ENCODE data around the gene MEA1. TPM values are rescaled to one million over a fixed set of nuclear protein-coding genes. Genes with fewer than 3 reads are reported as not detected.

The MEA1 gene
- total and polyA plus RNA-seq, 9 donors: 48.2 to 95.1 (median 63.2) TPM

DNA sequence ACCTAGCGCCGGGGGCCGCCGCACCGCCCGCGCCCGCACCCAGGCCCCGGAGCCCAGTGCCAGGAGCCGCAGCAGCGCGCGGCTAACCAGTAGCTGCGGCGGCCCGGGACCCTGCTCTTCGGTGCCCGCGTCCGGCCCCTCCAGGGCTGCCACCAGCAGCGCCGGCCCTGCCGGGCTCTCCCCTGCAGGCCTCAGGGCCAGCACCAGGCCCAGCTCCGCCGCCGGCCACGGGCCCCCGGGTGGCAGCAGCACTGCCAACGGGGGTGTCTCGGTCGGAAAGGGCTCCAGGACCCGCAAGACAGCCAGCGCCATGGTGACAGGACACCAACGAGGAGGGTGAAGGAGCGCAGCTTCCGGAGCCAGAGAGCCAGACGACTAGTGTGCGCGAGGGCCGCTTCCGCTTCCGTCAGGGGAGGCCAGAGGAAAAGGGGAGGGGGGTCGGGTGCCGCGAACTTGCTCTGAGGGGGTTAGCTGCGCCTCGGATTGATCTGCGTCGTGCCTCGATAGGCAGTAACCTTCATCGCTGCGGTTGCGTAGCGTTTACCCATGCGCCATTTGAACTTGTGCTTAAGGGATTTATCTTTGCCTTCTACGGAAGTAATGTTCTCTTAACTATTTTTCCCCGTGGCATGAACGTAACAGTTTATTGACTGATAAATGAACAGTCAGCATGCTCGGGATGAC, 34.8 kb downstream of the MEA1 start, which contains the start of gene PEX6:
Gene PEX6, minus strand, starts transcription at position 343 of the 684 bp plus-strand sequence. Its CDS starts 31 bp downstream, at position 312.
- Histone ChIP-seq H3K4me1 (ENCODE audit: insufficient read depth) (peaks cover 16% of the 10 kb centered on the region), H3K9me3 (no peaks in the 10 kb centered on the region), H3K4me3 (peak within 1 kb of the TSS; percentile 88), H3K27me3 (no peaks in the 10 kb centered on the region), H3K36me3 (no peaks in the 10 kb centered on the region), H3K27ac (peak within 1 kb of the TSS; percentile 56 to 78)
- 0 to 1% (median 1%) methylated on average over 20 to 59 of the region's 59 CpGs for WGBS, 3 donors
- peak; percentile 81 to 88 (median 85) for DNase-seq
- TF ChIP-seq, protein P1, sequence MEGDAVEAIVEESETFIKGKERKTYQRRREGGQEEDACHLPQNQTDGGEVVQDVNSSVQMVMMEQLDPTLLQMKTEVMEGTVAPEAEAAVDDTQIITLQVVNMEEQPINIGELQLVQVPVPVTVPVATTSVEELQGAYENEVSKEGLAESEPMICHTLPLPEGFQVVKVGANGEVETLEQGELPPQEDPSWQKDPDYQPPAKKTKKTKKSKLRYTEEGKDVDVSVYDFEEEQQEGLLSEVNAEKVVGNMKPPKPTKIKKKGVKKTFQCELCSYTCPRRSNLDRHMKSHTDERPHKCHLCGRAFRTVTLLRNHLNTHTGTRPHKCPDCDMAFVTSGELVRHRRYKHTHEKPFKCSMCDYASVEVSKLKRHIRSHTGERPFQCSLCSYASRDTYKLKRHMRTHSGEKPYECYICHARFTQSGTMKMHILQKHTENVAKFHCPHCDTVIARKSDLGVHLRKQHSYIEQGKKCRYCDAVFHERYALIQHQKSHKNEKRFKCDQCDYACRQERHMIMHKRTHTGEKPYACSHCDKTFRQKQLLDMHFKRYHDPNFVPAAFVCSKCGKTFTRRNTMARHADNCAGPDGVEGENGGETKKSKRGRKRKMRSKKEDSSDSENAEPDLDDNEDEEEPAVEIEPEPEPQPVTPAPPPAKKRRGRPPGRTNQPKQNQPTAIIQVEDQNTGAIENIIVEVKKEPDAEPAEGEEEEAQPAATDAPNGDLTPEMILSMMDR (IDR thresholded peaks at IDR 0.05): no peak
- peak; percentile 60 for TF ChIP-seq POLR2A (IDR thresholded peaks at IDR 0.05)
- intact Hi-C loops (cut with DNase I): no loop called here

DNA sequence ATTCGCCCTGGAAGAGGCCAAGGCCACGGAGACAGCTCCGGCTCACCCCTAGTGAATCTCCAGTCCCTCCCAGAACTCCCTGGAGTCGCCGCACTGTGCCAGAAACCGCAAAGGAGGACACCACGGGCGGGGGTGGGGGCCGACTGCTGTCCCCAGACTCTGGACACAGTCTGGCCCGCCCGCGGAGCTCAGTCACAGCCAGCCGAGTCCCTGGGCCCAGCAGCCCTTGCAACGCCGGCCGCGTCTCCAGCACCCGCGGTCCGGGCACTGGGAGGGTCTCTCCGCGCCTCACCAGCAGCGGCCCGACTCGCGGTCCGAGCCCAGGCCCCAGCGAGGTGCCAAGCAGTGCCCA, 35.3 kb downstream of the MEA1 start:
- Histone ChIP-seq H3K27me3 (no peaks in the 10 kb centered on the region), H3K4me3 (peak overlapping the region; percentile 88), H3K36me3 (no peaks in the 10 kb centered on the region), H3K4me1 (ENCODE audit: insufficient read depth) (peaks cover 12% of the 10 kb centered on the region), H3K27ac (peak overlapping the region; percentile 56 to 78), H3K9me3 (no peaks in the 10 kb centered on the region)
- WGBS, 3 donors: 0% methylated on average over 13 to 28 of the region's 28 CpGs
- TF ChIP-seq EP300 (IDR thresholded peaks at IDR 0.05) (no peak), POLR2A (IDR thresholded peaks at IDR 0.05) (no peak)
- TF ChIP-seq, protein P1 (IDR thresholded peaks at IDR 0.05): no peak
- peak in 4 of 5 donors; percentile 31 to 56 (median 44) for DNase-seq
- intact Hi-C loops (cut with DNase I): no loop called here

DNA sequence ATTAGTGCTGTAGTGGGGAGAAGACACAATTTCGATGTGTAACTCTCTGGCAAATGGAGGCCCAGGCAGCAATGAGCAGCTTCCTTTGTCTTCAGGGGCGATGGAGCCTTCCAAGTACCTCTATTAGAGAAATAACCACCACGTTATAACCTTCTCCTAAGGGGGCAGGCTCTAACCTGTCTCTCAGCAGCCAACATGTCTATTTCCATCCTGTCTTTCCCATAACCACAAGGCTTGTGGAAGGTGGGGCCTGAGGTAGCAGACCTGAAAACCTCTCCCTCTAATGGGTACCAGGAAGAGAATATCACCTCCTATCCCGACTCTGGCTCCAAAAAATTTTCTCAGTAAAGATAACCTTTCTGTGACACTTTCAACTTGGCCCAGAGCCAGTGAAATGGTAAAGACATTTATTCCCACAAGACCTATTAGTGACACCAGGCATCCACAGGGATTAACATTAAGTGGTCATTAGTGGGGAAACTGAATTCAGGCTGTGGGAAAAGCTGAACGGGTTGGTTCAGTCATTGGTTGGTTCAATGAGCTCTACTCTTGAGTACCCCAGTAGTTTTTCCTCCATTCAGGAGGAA, 38.7 kb downstream of the MEA1 start:
- no peak overlapping the region for H3K27ac ChIP-seq
- no peak for DNase-seq
- H3K36me3 ChIP-seq: no peaks in the 10 kb centered on the region
- H3K27me3 ChIP-seq: no peaks in the 10 kb centered on the region
- no peak overlapping the region for H3K4me3 ChIP-seq
- peaks cover 9% of the 10 kb centered on the region for H3K4me1 ChIP-seq (ENCODE audit: insufficient read depth)
- TF ChIP-seq POLR2A (IDR thresholded peaks at IDR 0.05) (no peak), EP300 (IDR thresholded peaks at IDR 0.05) (no peak)
- TF ChIP-seq, protein P1 (IDR thresholded peaks at IDR 0.05): no peak
- no peaks in the 10 kb centered on the region for H3K9me3 ChIP-seq
- intact Hi-C loops (cut with DNase I): no loop called here
- 81 to 85% (median 82%) methylated on average over 5 of the region's 5 CpGs for WGBS, 3 donors

DNA sequence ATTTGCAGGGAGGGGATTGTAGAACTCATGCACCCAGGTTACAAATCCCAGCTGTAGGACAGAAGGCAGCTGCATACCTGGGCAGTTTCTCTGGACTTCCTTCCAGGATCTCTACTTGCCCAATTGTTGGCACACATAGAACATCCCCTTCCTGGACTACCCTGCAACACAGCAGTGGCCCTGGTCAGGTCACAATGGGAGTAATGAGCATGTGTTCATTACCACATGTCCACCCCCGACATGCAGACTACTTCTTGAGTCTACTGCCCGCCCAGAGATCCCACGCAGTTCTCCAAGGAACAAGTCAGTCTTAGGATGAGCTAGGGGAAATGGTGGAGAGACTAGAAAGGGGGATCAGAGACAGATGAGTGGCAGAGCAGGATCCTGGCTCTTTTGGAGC, 39.8 kb downstream of the MEA1 start:
- peaks cover 7% of the 10 kb centered on the region for H3K4me1 ChIP-seq (ENCODE audit: insufficient read depth)
- no peak overlapping the region for H3K27ac ChIP-seq
- intact Hi-C loops (cut with DNase I): no loop called here
- H3K4me3 ChIP-seq: no peak overlapping the region
- no peaks in the 10 kb centered on the region for H3K27me3 ChIP-seq
- WGBS, 3 donors: 84 to 86% (median 86%) methylated on average over 3 of the region's 3 CpGs
- H3K9me3 ChIP-seq: no peaks in the 10 kb centered on the region
- no peaks in the 10 kb centered on the region for H3K36me3 ChIP-seq
- DNase-seq: no peak
- TF ChIP-seq POLR2A (IDR thresholded peaks at IDR 0.05) (no peak), EP300 (IDR thresholded peaks at IDR 0.05) (no peak)
- TF ChIP-seq, protein P1 (IDR thresholded peaks at IDR 0.05): no peak
